H1 (cell line): Measurements from ENCODE around the gene BBIP1. TPM values are rescaled to one million over a fixed set of nuclear protein-coding genes. Genes with fewer than 3 reads are reported as not detected.

ENCODE experiments used
- ATF3 ChIP-seq: IDR thresholded peaks from 2 replicates; pipeline ENCODE4 v1.6.1; 2011; ENCODE audit warnings: low read depth, mild to moderate bottlenecking, low read length; ENCODE audit not compliant: insufficient read depth
- CHD7 ChIP-seq: fragments of 300-600 bp; sonication (generic); IDR thresholded peaks from 2 replicates; pipeline ENCODE4 v1.7.1; 2012; ENCODE audit warnings: low read length, moderate library complexity, mild to moderate bottlenecking, inconsistent platforms; ENCODE audit not compliant: insufficient replicate concordance
- EGR1 ChIP-seq: IDR thresholded peaks from 2 replicates; pipeline ENCODE4 v1.6.1; 2011; ENCODE audit warnings: low read depth, low read length, borderline replicate concordance
- EZH2 ChIP-seq: fragments of 200-600 bp; sonication (generic); IDR thresholded peaks from 2 replicates; pipeline ENCODE4 v1.7.1; 2012; ENCODE audit warnings: low read depth, mild to moderate bottlenecking, moderate library complexity, low read length, inconsistent platforms; ENCODE audit not compliant: severe bottlenecking
- MAX ChIP-seq: IDR thresholded peaks from 2 replicates; pipeline ENCODE4 v1.6.1; 2012; ENCODE audit warnings: inconsistent platforms
- SP4 ChIP-seq: IDR thresholded peaks from 2 replicates; pipeline ENCODE4 v1.6.1; 2012; ENCODE audit warnings: low read length, inconsistent platforms
- polyA plus RNA-seq, 7 experiments: library from polyadenylated mRNA; depleted of rRNA in 3 of 7; stranded (reverse) in 5 of 7; unstranded in 2 of 7; fragments of >200 nt in 5 of 7; fragments of 200-250 nt in 2 of 7; gene quantifications; 1 replicate in 5 of 7; 2 replicates in 1 of 7; 4 replicates in 1 of 7; pipeline versions ENCODE4 v1.2.1 to v1.2.3, GENCODE V29; 2011 to 2013; ENCODE audit warnings: missing spikeins in 2 of 7, mixed read lengths in 2 of 7
- total RNA-seq: library from RNA; stranded (reverse); fragmentation: NEBNext Ultra II Directional; extraction: Animal tissue kit (Norgen Biotek cat#: 25700); gene quantifications from 2 replicates; pipeline ENCODE4 v1.2.1, GENCODE V29; 2021
- TF ChIP-seq, protein P1 (sequence below): IDR thresholded peaks from 2 replicates; pipeline ENCODE4 v1.6.1; 2011; ENCODE audit warnings: low read length, improper control_type of control experiment

The BBIP1 gene
- total and polyA plus RNA-seq, 2 of the 8 experiments (the other 6 are each of a cell fraction or from before 2014, with no cell fraction given) = 8.8 to 19.6 TPM

GRCh38 chr10:110919971-110920881 is 1.2 kb upstream of the BBIP1 start (continued):
- TF ChIP-seq EZH2 (no peak), MAX (no peak), CHD7 (no peak), SP4 (no peak), EGR1 (no peak), ATF3 (no peak)
- TF ChIP-seq, protein P1, sequence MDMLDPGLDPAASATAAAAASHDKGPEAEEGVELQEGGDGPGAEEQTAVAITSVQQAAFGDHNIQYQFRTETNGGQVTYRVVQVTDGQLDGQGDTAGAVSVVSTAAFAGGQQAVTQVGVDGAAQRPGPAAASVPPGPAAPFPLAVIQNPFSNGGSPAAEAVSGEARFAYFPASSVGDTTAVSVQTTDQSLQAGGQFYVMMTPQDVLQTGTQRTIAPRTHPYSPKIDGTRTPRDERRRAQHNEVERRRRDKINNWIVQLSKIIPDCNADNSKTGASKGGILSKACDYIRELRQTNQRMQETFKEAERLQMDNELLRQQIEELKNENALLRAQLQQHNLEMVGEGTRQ = no peak
